GM19239 (cell line): ENCODE measurements around the gene KIF20B.
A peak's percentile ranks its signal among the peaks of the same experiment; 100 is the strongest.
"Not testable (repeated sequence)": the region's sequence is repeated elsewhere in the genome, so short reads cannot be mapped to it uniquely, and the experiment has no call there.

Source experiments
- DNase-seq: peaks from one replicate; pipeline ENCODE4 v3.0.0; 2011; ENCODE audit warnings: low spot score; ENCODE audit not compliant: insufficient read length
- FAIRE-seq: peaks from 2 replicates; lab custom pipeline; 2011; peaks lifted over from hg19 to GRCh38; lab: Jason Lieb, UNC

The KIF20B gene

DNA sequence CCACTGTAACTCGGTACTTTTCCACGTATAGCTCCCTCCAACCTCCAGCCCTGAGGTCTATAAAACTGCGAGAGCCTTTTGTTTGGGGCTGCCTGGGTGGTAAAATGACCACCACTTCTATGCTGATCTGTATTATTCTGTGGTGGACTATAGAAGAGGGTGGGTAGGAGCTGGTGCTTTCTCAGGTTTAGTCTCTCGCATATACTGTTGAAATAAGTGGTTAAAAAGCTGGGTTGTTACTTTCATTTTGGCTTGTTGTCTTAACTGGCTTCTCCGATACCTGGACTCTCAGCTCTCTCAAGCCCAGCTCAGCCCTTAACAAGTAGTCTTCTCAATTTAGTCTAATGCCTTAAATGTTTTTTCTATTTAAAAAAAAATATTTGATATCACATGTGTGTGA, 70.3 kb downstream of the KIF20B start:
- FAIRE-seq (peak; percentile 39), DNase-seq (no peak)

DNA sequence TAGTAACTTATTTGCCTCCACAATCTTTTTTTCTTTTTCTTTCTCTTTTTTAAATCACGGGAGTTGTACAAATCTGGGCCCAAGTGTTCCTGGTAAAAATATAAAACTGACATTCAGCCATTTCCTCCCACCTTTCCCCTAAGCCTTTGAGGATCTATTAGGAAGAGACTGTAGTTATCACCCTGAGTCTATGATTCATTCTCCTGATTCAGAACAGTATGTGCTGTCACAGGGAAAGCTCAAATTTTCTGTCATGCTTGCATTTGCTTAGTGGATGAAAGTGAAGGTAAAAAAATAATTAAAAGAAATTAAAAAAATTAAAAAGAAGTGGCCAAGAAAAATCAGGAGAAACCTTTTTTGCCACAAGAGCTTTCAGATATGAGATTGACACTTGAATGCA, 71.7 kb downstream of the KIF20B start:
- FAIRE-seq: no peak
- DNase-seq: no peak

DNA sequence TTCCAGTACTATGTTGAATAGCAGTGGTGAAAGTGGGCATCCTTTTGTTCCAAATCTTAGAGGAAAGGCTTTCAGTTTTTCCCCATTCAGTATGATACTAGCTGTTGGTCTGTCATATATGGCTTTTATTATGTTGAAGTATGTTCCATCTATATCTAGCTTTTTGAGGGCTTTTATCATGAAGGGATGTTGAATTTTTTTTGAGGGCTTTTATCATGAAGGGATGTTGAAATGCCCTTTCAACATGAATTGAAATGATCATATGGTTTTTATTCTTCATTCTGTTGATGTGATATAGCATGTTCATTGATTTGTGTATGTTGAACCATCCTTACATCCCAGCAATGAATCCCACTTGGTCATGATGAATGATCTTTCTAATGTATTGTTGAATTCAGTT, 75.3 kb downstream of the KIF20B start:
- no peak for DNase-seq
- no peak for FAIRE-seq

DNA sequence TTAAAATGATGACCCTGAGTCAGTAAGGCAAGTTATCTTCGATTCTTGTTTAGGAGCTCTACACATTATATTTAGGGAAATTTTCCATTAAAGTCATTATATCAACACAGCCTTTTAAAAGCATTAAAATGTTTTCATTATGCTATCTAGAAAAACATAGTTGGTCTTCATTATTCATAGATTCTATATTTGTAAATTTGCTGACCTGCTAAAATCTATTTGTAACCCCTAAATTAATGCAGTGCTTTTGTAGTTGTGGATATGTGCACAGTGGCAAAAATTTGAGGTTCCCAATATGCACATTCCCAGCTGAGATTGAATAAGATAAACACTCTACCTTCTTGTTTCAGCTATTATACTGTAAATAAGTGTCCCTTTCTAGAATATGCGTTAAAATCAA, 81.1 kb downstream of the KIF20B start:
- FAIRE-seq (no peak), DNase-seq (no peak)

DNA sequence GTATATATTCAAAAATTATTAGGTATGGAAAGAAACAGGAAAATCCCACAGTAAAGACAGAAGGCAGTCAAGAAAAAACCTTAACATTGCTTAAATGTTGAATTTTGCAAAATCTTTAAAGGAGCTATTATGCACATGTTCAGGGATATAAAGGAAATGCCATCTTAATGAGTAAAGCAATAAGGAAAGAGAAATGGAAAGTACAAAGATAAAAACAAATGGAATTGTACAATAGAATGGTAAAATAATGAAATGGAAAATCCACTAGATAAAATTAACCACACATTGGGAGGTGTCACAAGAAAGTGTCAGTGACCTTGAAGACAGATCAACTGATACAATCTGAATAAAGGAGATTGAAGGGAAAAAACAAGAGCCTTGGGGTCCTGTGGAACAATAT, 82.0 kb downstream of the KIF20B start:
- FAIRE-seq (no peak), DNase-seq (no peak)

DNA sequence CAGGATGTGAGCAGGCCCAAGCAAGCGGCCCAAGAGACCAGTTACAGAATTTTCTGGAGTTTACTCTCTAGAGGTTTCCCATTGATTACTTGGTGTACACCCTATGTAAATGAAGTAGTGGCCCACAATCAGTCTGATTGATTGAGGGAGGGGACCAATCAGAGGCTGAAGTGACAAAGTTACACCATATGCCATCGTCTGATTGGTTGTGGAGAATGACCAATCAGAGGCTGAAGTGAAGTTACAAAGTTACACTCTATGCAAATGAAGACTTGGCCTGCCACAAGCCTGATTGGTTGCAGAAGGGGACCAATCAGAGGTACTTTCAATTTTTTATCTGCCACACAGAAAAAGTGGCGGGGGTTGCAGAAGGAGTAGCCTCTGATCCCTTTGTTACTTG, 83.7 kb downstream of the KIF20B start:
- no peak for FAIRE-seq
- DNase-seq: no peak

DNA sequence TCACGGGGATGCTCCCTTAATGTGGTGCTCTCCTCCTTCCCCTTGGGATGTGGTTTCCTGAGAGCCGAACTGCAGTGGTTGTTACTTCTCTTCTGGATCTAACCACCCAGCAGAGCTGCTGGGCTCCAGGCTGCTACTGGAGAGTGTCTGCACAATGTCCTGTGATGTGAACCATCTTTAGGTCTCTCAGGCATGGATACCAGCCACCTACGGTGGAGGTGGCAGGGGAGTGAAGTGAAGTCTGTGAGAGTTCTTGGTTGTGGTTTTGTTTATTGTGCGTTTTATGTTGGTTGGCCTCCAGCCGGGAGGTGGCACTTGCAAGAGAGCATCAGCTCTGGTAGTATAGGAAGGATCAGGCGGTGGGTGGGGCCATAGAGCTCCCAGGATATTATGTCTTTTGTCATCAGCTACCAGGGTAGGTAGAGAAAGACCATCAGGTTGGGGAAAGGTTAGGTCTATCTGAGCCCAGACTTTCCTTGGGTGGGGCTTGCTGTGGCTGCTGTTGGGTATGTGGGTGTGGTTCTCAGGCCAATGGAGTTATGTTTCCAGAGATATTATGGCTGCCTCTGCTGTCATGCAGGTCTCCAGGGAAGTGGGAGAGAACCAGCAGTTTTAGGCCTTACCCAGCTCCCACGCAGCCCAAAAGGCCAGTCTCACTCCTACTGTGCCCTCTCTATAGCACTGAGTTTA, 87.9 kb downstream of the KIF20B start:
- DNase-seq (no peak), FAIRE-seq (no peak)

DNA sequence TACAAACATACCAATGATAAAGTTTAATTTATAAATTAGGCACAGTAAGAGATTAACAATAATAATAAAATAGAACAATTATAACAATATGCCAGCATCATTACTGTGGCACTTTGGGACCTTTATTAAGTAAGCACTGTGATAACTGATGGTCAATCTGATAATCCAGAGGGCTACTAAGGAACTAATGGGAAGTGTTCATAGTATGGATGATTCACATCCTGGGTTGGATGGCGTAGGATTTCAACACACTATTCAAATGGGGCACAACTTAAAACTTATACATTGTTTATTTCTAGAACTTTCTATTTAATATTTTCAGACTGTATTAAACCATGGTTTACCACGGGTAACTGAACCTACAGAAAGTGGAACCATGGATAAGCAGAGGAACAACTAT, 90.8 kb downstream of the KIF20B start:
- FAIRE-seq: no peak
- DNase-seq: no peak

DNA sequence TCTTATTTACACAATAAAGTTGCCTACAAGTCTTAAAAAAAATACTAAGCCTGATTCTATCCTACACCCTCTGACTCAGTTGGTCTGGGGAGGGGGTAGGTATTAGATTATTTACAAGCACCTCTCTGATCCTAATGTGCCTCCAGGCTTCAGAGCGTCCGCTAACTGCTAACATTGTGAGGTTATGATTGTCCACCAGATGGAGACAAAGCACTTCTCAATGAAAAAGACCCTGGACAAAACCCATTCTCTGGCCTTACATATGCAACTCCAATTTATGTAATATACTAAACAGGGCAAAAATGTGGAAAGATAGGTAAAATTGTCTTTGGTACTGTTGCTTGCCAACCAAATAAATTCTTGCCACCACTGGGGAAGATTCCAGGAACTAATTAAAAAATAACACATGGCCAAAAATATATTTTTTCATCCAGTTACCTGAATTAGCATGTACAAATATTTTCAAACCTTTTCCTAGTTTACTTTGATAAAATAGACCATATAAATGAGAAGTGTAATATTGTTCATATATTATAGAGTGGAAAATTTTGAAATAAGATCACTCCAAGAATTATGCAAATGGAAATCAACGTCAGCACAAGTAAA, 92.4 kb downstream of the KIF20B start:
- FAIRE-seq: peak; percentile 92
- peak; percentile 36 for DNase-seq

DNA sequence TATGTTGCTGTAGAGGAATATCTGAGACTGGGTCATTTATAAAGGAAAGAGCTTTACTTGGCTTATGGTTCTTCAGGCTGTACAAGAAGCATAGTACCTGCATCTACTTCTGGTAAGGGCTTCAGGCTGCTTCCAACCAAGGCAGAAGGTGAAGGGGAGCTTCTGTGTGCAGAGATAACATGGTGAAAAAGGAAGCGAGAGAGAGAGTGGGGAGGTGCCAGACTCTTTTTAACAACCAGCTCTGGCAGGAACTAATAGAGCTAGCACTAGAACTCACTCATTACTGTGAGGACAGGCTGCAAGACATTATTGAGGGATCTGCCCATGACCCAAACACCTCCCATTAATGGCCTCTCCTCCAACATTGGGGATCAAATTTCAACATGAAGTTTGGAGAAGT, 94.5 kb downstream of the KIF20B start:
- DNase-seq (no peak), FAIRE-seq (no peak)

DNA sequence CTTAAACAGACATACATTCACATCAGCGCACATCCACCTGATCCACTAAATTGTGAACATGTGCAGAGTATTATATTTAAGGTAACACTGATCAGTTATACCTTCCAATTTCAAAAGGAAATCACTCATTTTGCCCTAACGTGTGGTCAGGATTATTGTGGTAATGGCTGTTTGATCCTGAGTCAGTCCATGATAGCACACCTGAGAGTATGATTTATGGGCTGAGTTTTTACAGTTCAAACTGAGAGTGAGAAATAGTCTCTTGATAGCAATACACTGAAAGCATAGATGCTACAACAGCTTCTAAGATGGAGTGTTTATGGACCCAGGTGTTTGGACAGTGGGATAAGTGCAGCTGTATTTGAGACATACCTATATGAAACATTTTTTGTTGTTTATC, 96.7 kb downstream of the KIF20B start:
- no peak for DNase-seq
- FAIRE-seq: no peak

DNA sequence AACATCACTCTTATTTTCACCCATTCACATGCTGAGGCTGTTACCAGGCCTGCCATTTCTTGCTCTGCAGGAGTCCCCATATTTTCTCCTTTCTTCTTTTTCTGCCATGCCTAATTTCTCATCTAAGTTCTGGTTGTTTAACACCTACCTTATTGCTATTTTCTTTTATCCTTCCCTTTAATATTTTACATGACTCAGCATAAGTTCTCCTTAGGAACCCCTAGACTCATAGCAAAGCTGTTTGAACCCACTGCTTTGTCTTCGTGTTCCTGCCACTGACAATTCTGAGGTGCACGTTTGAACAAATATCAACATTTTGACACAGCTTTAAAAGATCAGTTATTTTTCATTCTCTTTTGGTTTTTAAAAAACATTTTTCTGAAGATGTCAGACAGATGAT, 98.2 kb downstream of the KIF20B start:
- DNase-seq: no peak
- FAIRE-seq: no peak

DNA sequence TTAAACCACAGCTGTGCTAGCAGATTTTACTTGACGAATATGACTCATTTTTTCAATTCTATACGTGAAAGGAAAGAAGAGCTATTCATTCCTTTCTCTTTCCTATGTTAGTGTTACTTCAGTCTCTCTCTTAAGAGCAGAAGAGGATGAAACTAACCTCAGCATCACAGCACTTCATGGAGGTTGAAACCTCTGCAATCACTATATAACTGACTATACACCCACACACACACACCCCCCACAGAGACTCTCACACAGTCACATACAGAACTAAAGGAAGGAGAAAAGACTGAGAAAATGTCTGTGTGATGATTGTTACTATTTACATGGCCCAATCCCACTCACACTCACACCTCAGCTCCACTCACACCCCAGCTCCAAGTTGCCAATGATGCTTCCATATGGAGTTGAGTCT, 104.2 kb downstream of the KIF20B start:
- FAIRE-seq: peak; percentile 84
- no peak for DNase-seq

DNA sequence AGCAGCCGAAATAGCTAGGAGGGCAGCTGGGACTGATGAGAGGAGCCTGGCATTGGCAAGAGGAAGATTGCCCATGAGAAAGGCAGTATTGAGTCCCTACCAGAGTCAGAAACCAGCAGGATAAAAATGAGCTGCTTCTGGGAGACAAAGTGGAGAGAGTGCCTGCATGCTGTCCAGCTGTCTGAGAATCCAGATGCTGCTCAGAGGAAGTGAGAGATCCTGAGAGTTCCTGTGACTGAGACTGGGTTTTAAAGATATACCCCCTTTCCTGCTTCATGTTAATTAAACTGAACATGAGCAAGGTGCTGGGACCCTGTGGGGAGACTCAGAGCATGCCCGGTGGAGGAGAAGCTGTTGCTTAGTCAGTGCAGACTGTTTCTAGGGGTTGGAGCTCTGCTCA, 107.5 kb downstream of the KIF20B start:
- FAIRE-seq: no peak
- no peak for DNase-seq

DNA sequence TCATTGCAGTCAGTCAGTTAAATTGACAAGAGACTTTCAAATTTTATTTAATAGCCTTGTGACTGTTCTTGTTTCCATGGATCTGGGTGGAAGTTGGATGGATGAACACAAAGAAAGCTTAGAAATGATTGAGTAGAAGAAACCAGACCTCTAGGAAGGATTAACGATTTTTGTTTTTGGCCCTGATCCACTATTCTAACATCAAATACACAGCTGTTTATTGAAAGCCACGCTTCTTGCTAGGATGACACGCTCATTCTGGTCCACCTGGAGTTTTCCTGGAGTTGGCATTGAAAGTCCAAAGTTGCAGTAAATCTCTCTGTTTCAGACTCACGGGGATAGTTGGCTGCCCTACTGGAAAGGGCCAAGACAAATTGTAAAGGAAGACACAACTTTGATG, 108.4 kb downstream of the KIF20B start:
- no peak for FAIRE-seq
- no peak for DNase-seq

DNA sequence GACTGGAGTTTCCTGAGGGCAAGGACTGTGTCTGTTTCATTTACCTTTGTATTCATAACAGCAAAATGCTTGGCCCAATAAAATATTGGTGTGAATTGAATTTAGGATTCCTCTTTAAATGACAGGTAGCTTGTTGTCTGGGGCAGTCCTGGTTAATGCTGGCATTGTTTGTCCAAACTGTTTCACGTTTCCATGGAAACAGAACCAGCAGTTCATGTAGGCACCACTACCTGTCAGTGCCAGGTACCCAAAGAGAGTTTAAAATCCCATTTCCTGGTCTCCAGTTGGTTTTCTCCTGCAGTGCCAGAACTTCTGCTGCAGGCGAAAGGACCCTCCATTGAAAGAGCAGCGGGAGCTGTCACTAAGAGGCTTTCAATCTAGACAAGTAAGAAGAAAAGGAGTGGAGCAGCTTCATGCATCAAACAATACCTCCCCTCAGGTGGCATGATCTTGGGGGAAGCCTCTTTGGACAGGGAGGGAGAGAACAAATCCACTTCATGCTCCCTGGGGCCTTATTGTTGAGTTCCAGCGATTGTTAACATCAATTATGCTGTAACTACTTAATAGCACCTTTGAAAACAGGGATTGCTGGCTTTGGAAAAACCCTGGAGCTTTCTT, 109.6 kb downstream of the KIF20B start:
- no peak for DNase-seq
- FAIRE-seq: no peak

DNA sequence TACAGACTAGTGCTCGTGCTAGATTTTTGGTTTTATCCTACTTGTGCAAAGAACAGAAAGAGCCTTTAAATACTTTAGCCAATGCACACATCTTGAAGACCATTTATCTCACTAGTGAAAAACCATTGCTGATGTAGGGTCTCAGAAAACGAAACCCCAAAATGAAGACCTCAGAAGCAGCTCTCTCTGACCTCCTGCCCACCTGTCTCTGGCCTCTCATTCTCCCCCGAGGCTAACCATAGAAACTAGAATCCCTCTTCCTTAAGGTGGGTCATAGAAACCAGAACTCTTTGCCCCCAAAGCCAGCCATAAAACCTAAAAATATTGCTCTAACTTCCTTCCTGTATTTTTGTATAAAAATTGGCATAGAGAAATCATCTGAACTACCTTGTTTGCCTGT, 112.2 kb downstream of the KIF20B start:
- DNase-seq (no peak), FAIRE-seq (peak; percentile 80)

DNA sequence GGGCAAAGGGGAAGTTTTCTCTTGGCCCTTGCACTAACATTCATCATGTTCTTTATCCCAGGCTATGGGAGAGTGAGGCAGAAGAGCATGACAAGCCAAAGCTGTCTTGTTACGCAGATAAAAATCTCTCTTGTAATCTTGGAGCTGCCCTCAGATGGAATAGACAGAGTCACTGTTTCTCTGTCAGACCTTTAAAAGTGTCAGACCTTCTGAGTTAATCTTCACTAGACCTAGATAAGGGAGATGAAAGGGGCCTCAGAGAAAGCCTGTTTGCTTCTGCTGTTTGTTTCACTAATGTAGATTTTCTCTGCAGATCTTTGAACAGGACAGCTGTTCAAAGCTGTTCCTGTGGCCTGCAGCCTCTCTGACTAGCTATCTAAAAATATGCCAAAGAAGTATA, 112.9 kb downstream of the KIF20B start:
- DNase-seq: no peak
- peak; percentile 82 for FAIRE-seq

DNA sequence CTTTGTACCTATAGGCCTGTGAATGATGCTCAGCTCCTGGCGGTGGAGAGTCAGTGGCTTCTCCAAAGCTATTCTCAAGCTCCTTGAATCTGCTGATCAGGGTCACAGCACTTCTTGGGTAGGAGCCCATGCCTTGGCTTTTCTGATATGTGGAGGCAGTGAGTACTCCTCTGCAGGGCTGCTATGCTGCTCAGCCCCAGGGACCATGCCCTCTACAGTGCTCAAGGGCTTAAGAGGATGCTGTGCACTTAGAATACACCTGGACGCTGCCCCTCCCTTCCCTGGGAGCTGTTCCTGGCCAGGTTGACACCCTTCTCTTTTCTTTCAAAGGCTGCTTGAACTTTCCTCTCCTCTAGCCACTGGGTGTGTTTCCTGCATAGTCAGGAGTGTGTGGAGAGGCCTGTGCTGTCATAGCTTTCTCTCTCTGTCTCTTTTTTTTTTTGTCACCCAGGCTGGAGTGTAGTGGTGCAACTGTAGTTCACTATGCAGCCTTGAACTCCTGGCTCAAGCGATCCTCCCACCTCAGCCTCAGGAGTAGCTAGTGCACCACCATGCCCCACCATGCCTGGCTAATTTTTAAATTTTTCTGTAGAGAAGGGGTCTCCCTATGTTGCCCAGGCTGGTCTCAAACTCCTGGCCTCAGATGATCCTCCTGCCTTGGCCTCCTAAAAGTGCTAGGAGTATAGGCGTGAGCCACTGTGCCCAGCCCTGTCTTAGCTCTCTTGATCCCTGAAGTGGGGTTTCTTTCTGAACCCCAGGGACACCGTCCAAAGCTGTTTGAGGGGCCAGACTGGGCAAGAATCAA, 113.9 kb downstream of the KIF20B start:
- FAIRE-seq (no peak), DNase-seq (no peak)

DNA sequence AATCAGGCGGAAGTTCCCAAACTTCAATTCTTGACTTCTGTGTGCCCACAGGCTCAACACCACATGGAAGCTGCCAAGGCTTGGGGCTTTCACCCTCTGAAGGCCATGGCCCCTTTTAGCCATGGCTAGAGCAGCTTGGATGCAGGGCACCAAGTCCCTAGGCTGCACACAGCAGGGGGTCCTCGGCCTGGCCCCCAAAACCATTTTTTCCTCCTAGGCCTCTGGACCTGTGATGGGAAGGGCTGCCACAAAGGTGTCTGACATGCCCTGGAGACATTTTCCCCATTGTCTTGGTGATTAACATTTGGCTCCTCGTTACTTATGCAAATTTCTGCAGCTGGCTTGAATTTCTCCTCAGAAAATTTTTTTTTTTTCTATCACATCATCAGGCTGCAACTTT, 117.6 kb downstream of the KIF20B start:
- not testable (repeated sequence) for FAIRE-seq

More for the DNA sequence above, 117.6 kb downstream of the KIF20B start:
- not testable (repeated sequence) for DNase-seq
